Panc1 (cell line): Measurements from ENCODE around the gene TRPM4.

Experiments used
- POLR2AphosphoS5 ChIP-seq: IDR thresholded peaks from 2 replicates; pipeline ENCODE4 v1.6.1; 2012; ENCODE audit warnings: mild to moderate bottlenecking, low read depth, low read length, moderate library complexity
- SIN3A ChIP-seq: IDR thresholded peaks from 2 replicates; pipeline ENCODE4 v1.6.1; 2012; ENCODE audit warnings: low read depth, mild to moderate bottlenecking, low read length, moderate library complexity, borderline replicate concordance; ENCODE audit not compliant: insufficient read depth
- TCF7L2 ChIP-seq: IDR thresholded peaks from 2 replicates; pipeline ENCODE4 v1.6.1; 2011; ENCODE audit warnings: mild to moderate bottlenecking, low read depth, low read length, inconsistent platforms
- TF ChIP-seq, protein P1 (sequence below): fragments of 450-650 bp; IDR thresholded peaks from 2 replicates; pipeline ENCODE4 v1.5.1; 2017; ENCODE audit warnings: mild to moderate bottlenecking
- TF ChIP-seq, protein P2 (sequence below), 2 experiments: IDR thresholded peaks; 2 replicates each; pipeline ENCODE4 v1.6.1; 2011 to 2012; ENCODE audit warnings: low read depth in 2 of 2, control low read depth in 1 of 2, low read length in 1 of 2, mild to moderate bottlenecking in 1 of 2, moderate library complexity in 1 of 2; ENCODE audit not compliant: insufficient read depth in 1 of 2

DNA sequence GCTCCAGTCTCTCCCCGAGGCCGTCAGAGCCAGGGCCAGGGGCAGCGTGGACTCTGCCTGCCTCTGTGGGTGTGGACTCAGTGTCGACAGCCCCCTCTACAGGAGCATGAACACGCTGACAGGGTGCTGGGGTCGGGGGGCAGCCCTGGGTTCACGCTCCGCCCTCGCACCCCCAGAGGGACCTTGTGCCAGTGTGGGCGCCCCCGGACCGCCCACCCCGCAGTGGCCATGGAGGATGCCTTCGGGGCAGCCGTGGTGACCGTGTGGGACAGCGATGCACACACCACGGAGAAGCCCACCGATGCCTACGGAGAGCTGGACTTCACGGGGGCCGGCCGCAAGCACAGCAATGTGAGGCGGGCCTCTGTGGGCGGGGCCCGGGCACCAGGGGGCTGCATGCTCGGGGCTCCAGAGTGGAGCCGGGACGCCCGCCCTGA is 8.3 kb downstream of the TRPM4 start:
- TF ChIP-seq, protein P1, sequence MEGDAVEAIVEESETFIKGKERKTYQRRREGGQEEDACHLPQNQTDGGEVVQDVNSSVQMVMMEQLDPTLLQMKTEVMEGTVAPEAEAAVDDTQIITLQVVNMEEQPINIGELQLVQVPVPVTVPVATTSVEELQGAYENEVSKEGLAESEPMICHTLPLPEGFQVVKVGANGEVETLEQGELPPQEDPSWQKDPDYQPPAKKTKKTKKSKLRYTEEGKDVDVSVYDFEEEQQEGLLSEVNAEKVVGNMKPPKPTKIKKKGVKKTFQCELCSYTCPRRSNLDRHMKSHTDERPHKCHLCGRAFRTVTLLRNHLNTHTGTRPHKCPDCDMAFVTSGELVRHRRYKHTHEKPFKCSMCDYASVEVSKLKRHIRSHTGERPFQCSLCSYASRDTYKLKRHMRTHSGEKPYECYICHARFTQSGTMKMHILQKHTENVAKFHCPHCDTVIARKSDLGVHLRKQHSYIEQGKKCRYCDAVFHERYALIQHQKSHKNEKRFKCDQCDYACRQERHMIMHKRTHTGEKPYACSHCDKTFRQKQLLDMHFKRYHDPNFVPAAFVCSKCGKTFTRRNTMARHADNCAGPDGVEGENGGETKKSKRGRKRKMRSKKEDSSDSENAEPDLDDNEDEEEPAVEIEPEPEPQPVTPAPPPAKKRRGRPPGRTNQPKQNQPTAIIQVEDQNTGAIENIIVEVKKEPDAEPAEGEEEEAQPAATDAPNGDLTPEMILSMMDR = no peak
- TF ChIP-seq POLR2AphosphoS5 (no peak), TCF7L2 (no peak), SIN3A (no peak)
- TF ChIP-seq, protein P2, sequence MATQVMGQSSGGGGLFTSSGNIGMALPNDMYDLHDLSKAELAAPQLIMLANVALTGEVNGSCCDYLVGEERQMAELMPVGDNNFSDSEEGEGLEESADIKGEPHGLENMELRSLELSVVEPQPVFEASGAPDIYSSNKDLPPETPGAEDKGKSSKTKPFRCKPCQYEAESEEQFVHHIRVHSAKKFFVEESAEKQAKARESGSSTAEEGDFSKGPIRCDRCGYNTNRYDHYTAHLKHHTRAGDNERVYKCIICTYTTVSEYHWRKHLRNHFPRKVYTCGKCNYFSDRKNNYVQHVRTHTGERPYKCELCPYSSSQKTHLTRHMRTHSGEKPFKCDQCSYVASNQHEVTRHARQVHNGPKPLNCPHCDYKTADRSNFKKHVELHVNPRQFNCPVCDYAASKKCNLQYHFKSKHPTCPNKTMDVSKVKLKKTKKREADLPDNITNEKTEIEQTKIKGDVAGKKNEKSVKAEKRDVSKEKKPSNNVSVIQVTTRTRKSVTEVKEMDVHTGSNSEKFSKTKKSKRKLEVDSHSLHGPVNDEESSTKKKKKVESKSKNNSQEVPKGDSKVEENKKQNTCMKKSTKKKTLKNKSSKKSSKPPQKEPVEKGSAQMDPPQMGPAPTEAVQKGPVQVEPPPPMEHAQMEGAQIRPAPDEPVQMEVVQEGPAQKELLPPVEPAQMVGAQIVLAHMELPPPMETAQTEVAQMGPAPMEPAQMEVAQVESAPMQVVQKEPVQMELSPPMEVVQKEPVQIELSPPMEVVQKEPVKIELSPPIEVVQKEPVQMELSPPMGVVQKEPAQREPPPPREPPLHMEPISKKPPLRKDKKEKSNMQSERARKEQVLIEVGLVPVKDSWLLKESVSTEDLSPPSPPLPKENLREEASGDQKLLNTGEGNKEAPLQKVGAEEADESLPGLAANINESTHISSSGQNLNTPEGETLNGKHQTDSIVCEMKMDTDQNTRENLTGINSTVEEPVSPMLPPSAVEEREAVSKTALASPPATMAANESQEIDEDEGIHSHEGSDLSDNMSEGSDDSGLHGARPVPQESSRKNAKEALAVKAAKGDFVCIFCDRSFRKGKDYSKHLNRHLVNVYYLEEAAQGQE (IDR thresholded peaks at IDR 0.05; ENCODE audit: insufficient read depth in 1 of 2, low read depth in 2 of 2, low read length in 1 of 2) = no peak
